ENCODE data around the gene ENGASE.
A peak's percentile ranks its signal among the peaks of the same experiment; 100 is the strongest.

Gene ENGASE

DNA sequence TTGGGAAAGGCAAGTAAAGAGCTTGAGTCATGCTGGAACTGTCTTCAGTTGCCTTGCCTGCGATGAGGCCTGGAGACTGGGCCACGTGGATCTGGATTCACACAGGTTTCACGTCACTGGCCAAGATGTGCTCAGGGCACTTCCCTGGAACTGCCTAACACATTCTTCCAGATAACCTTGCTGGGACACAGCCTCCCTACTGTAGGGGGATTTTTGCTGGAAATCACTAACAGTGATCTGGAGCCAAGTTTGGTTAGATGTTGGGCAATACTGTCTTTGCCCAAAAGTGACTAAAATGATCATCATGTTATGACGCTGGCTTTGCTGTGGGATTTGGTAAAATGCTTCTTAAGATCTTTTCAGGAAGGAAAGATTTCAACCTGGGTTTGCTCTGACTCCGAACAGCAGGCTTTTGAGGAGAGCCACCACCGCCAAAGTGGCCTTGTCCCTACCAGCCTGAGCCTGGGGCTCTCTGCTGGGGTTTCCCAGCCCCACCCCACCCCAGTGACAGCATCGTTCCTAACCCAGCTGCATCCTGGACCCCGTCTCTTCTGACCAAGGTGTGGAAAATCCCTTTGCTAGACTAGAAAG is 36.0 kb upstream of the ENGASE start:
- DNase-seq (ENCODE audit: low read depth in 3 of 3, low spot score in 1 of 3): no peak

DNA sequence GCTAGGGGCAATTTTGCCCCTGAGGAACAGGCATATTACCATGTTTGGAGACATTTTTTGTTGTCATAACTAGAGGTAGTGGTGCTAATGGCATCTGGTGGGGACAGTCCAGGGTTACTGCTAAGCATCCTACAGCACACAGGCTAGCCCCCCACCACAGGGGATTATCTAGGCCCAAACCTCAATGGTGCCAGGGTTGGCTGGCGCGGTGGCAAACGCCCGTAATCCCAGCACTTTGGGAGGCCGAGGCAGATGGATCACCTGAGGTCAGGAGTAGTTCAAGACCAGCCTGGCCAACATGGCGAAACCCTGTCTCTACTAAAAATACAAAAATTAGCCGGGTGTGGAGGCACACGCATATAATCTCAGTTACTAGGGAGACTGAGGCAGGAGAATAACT is 35.5 kb upstream of the ENGASE start:
- no peak for DNase-seq (ENCODE audit: low read depth in 3 of 3, low spot score in 1 of 3)

DNA sequence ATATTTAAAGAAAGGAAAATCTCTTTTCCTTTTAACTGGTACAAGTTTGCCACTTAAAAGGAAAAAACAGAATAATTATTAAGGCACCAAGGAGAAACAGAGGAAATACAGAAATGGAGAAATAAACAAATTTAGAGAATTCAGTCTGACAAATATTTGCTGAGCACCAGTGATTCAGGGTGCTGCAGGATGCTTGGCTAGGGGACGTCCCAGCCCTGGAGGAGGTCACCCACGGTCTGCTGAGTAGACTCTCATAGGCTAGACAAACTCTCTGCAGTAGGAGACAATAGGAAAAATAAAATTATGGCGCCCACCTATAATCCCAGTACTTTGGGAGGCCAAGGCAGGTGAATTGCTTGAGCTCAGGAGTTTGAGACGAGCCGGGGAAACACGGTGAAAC is 34.7 kb upstream of the ENGASE start:
- no peak for DNase-seq (ENCODE audit: low read depth in 3 of 3, low spot score in 1 of 3)

DNA sequence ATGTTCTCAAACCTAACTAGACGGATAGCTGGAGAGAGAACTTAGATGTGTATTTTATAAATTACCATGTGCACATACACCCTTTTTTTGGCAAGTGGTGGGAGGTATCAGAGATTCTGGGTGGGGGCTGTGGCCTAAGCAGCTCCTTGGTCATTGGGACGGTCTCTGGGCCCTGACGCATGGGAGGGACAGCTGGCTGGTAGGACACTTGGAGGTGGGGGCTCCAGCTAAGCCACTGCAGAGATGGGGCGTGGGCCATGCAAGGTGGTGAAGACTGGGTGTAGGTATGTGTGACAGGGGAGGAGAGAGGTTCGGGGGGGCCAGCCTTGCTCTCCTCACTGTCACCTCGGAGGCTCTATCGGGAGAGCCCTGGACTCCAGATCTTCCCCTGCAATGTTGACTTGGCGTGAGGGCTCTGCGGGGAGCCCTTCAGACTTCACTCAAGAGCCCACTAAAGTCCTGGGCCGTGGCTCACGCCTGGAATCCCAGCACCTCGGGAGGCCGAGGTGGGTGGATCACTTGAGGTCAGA is 33.5 kb upstream of the ENGASE start:
- DNase-seq (ENCODE audit: low read depth in 3 of 3, low spot score in 1 of 3): no peak

DNA sequence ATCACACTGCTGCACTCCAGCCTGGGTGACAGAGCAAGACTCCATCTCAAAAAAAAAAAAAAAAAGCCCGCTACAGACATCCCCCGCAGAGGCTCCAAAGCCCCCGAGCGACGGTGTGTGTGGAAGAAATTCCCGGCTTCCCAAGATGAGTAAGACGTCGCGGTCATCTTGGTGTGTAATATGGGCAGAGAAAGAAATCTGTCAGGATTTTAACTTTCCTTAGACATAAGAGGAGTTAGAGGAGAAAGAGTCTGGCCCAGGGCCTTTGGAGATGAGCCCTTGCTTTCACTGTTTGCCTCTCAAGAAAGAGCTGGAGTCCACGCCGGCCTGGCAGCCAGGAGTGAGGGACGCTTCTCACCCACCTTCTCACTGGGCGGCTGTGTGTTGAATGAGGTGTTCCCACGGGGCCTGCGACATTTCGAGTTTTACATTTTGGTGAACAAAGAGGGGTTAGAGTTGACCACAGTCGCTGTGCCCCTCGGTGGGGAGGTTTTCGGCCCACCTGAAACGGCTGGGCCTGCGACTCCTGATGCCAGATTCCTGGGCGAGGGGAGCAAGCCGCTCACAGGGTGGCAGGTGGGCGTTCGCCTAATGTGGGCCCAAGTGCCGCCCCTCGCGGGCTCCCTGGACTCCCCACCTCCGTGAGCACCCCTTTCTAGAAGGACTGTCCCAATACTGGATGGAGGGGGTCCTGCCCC is 32.8 kb upstream of the ENGASE start:
- DNase-seq (ENCODE audit: low read depth in 3 of 3, low spot score in 1 of 3): no peak

DNA sequence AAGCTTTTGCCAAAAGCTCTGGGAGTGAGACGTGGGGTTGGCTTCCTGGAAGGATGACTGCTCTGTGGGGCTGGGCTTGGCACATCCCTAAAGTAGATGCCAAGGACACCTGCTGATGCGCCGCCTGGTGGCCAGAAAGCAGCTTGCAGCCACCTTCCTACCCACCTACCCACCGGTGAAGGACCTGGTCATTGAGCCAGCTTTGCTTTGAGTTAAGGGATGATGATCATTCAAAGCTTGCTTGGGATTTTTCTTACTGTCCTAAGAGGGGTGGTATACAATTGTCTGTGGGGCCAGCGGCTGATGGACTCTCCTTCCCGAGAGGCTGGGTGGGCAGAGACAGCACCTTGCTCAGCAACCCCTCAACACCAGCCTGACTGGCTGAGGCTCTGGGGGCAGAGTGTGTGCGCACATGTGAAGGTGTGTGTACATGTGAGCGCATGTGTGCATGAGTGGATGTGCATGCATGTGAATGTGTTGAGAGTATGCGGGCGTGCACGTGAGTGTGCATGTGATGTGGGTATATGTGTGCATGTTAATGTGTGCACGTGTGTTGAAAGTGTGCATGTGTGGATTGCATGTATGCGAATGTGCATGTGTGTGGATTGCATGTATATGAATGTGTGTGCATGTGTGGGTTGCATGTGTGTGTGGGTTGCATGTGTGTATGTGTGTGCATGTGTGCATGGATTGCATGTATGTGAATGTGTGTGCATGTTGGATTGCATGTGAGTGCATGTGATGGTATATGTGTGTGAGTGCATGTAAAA is 32.0 kb upstream of the ENGASE start:
- DNase-seq (ENCODE audit: low read depth in 3 of 3, low spot score in 1 of 3): peak; percentile 36 to 61 (median 40)

DNA sequence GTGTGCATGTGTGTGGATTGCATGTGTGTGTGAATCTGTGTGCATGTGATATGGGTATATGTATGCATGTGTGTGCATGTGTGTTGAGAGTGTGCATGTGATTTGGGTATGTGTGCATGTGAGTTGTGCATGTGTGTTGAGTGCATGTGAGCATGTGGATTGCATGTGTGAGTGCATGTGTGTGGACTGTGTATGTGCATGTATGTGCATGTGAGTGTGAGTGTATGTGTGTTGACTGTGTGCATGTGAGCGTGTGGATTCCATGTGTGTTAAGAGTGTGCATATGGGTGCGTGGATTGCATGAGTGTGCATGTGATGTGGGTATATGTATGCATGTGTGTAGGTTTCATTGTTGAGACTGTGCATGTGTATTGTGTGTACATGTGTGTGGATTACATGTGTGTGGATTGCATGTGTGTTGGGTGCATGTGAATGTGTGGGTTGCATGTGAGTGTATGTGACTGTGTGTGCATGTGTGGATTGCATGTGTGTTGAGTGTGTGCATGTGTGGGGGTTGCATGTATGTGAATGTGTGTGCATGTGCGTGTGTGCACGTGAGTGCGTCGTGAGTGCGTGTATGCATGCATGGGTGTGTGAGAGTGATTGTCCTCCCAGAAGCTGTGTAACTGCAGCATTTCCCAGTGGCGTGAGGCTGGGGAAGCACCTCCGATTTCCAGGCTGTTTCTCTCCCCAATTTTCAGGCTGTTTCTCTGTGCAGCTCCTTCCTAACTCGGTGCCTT is 31.3 kb upstream of the ENGASE start:
- DNase-seq (ENCODE audit: low read depth in 3 of 3, low spot score in 1 of 3): no peak

DNA sequence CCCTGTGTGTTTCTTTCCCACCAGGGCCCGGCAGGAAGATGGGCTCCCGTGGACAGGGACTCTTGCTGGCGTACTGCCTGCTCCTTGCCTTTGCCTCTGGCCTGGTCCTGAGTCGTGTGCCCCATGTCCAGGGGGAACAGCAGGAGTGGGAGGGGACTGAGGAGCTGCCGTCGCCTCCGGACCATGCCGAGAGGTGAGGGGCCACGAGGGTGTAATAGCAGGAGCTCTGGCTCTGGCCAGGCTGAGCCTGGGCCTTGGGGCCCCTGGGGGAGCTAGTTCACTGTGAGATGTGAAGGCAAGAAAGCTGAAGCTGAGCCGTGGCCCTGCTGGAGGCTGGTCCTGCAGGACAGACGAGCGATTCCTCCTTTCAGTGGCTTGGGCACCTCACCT is 30.7 kb upstream of the ENGASE start:
- DNase-seq (ENCODE audit: low read depth in 3 of 3, low spot score in 1 of 3): no peak

DNA sequence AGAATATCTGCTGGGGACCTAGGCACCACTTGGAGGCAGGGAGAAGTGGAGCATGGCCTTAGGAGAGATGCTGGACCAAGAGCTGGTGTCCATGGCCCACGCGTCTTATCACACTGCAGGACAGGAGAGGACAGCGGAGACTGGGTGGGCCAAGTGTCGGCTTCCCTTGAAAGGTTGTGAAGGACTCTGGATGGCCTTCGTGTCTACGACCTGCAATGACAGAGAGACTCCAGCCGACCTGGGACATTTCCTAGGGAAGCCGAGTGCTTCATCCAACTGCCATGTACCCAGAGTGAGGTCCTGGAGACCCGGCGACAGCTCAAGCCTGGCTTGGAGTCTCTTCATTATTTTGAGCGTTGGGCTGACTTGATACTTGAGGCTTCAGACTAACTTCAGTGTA is 30.2 kb upstream of the ENGASE start:
- DNase-seq (ENCODE audit: low read depth in 3 of 3, low spot score in 1 of 3): no peak

DNA sequence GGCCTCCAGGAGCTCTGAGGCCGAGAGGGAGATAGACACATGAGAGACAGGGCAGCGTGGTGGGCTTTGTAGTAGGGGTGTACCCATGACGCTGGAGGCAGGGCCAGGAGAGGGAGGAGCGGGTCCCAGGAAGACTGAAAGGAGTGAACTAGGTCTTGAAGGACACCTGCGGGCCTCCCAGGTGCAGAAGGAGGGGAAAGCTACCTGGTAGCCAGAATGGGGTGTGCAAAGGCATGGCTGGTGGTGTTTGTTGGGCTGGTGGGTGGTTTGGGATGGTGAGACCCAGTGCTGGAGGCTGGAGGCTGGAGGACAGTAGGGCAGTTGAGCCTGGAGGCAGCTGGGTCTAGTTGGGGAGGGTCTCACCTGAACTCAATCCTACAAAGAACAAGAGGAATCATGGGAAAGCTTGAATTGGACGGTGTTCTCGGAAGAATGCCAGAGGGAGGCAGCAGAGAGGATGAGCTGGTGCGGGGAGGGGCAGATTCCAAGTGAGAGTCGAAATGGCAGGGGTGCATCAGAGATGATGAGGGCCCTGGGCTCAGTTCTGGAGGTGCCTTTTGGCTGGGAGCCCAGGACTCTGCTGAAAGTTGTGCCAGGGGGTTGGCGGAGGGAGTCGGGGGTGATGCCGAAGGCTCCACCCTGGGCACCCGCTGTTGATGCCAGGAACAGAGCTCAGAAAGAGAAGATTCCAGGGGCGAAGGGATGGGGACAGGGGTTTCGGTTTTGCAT is 29.5 kb upstream of the ENGASE start:
- DNase-seq (ENCODE audit: low read depth in 3 of 3, low spot score in 1 of 3): no peak

DNA sequence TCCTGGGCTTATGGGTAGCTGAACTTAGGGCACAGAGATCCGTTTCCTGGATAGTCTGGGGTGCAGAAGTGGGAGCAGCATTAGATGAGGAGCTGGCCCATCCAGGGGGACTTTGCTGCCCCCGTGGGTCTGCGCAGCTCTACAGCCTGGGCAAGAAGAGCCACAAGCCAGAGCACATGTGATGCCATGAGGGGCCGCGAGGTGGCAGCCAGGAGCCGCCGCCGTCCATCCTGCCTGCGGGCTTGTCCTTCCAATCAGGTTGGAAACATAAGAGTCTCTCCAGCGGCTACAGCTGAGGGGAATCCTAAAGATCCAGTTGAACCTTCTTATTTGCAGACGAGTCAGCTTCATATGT is 28.8 kb upstream of the ENGASE start:
- DNase-seq (ENCODE audit: low read depth in 3 of 3, low spot score in 1 of 3): peak in 2 of 3 donors; percentile 38 to 54

DNA sequence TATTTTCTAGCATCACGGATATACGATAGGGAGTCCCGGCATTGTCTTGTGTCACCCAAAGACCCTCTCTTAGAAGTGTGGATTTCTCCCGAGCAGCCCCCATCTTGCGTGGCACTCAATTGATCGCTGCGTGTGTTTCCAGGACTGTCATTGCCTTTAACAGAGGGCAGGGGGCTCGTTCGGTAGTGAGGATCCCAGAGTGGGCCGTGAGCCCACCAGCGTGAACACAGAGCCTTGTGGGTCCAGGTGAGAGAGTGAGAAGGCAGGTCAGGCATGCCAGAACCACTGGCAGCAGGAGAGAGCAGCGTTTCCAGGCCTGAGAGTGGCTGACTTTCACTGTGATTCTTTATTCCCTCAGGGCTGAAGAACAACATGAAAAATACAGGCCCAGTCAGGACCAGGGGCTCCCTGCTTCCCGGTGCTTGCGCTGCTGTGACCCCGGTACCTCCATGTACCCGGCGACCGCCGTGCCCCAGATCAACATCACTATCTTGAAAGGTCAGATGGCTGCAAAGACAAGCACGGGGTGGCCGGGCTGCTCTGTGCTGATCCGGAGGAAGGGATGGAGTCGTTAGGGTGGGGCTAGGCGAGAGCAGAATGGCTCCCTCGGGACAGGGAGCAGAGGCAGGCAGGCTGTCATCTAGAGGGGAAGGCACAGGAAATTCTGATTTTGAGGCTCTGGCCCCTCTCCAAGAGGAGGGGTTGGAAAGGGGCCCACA is 28.3 kb upstream of the ENGASE start:
- no peak for DNase-seq (ENCODE audit: low read depth in 3 of 3, low spot score in 1 of 3)

DNA sequence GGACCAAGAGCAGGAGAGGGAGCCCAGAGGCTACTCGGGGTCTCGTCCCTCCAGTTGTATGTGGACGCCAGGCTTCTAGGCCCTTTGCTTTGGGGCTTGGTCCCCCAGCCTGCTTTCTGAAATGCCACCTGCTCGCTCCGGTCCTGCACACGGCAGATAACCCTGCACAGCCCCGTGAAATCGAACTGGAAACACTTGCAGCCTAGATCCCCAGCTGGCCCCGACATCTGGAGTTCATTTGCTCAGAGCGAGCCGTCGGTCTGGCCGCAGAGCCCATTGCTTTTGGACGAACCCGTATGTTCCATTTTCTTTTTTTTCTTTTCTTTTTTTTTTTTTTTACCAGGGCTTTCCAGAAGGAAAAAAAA is 27.7 kb upstream of the ENGASE start:
- no peak for DNase-seq (ENCODE audit: low read depth in 3 of 3, low spot score in 1 of 3)

DNA sequence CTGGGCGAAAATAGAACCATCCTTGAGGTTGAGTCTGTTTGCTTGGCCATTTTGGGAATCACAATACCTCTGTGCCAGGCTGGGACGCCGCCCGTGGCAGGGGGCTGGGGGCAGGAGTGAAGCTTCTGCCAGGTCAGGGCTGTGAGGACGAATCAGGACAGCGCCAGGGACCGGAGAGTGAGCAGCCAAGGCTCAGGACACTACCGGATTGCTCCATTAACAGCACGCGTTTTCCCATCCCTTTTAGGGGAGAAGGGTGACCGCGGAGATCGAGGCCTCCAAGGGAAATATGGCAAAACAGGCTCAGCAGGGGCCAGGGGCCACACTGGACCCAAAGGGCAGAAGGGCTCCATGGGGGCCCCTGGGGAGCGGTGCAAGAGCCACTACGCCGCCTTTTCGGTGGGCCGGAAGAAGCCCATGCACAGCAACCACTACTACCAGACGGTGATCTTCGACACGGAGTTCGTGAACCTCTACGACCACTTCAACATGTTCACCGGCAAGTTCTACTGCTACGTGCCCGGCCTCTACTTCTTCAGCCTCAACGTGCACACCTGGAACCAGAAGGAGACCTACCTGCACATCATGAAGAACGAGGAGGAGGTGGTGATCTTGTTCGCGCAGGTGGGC is 27.2 kb upstream of the ENGASE start:
- no peak for DNase-seq (ENCODE audit: low read depth in 3 of 3, low spot score in 1 of 3)

DNA sequence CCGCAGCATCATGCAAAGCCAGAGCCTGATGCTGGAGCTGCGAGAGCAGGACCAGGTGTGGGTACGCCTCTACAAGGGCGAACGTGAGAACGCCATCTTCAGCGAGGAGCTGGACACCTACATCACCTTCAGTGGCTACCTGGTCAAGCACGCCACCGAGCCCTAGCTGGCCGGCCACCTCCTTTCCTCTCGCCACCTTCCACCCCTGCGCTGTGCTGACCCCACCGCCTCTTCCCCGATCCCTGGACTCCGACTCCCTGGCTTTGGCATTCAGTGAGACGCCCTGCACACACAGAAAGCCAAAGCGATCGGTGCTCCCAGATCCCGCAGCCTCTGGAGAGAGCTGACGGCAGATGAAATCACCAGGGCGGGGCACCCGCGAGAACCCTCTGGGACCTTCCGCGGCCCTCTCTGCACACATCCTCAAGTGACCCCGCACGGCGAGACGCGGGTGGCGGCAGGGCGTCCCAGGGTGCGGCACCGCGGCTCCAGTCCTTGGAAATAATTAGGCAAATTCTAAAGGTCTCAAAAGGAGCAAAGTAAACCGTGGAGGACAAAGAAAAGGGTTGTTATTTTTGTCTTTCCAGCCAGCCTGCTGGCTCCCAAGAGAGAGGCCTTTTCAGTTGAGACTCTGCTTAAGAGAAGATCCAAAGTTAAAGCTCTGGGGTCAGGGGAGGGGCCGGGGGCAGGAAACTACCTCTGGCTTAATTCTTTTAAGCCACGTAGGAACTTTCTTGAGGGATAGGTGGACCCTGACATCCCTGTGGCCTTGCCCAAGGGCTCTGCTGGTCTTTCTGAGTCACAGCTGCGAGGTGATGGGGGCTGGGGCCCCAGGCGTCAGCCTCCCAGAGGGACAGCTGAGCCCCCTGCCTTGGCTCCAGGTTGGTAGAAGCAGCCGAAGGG is 26.4 kb upstream of the ENGASE start:
- DNase-seq (ENCODE audit: low read depth in 3 of 3, low spot score in 1 of 3): no peak

DNA sequence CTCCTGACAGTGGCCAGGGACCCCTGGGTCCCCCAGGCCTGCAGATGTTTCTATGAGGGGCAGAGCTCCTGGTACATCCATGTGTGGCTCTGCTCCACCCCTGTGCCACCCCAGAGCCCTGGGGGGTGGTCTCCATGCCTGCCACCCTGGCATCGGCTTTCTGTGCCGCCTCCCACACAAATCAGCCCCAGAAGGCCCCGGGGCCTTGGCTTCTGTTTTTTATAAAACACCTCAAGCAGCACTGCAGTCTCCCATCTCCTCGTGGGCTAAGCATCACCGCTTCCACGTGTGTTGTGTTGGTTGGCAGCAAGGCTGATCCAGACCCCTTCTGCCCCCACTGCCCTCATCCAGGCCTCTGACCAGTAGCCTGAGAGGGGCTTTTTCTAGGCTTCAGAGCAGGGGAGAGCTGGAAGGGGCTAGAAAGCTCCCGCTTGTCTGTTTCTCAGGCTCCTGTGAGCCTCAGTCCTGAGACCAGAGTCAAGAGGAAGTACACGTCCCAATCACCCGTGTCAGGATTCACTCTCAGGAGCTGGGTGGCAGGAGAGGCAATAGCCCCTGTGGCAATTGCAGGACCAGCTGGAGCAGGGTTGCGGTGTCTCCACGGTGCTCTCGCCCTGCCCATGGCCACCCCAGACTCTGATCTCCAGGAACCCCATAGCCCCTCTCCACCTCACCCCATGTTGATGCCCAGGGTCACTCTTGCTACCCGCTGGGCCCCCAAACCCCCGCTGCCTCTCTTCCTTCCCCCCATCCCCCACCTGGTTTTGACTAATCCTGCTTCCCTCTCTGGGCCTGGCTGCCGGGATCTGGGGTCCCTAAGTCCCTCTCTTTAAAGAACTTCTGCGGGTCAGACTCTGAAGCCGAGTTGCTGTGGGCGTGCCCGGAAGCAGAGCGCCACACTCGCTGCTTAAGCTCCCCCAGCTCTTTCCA is 25.5 kb upstream of the ENGASE start:
- DNase-seq (ENCODE audit: low read depth in 3 of 3, low spot score in 1 of 3): no peak

DNA sequence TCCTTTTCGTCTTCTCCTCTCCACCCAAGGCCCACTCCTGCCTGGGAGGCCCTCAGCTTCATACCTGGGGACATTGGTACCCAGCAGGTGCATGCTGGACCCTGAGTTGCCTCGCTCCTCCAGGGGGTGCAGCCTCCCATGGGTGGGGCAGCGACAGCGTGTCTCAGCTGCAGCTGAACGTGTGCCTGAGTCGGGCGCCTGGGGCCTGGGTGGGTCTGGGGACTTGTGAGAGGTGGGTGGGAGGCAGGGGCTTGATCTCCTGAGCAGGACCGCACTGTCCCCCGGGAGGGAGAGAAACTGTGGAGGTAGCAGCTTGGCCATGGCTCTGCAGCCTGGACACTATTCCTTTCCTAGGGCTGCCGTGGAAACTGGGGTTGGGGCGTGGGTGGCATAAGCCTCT is 24.8 kb upstream of the ENGASE start:
- DNase-seq (ENCODE audit: low read depth in 3 of 3, low spot score in 1 of 3): no peak

DNA sequence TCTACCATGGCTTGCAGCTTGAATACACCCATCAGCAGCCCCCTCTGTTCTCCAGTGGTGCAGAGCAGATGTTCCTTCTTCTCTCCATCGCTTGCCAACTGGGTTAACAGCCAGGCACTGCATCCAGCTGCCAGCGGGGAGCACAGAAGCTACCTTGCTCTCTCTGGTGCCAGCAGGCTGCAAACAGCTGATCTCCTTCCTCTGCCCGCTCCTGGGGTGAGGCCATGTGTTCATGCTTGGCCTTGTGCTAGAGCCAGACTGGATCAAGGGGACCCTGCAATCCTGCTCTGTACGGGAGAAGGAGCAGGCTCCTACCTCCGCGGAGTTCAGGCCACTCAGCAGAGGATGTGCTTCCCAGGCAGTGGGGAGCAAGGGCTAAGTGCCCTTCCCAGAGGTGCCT is 24.1 kb upstream of the ENGASE start:
- no peak for DNase-seq (ENCODE audit: low read depth in 3 of 3, low spot score in 1 of 3)
